Liver (tissue), 9 donors: ENCODE data around the gene PINK1. TPM values are rescaled to one million over a fixed set of nuclear protein-coding genes. Genes with fewer than 3 reads are reported as not detected.
"Not testable (repeated sequence)": the region's sequence is repeated elsewhere in the genome, so short reads cannot be mapped to it uniquely, and the experiment has no call there.

ENCODE experiments used
- DNase-seq: peaks from one replicate; pipeline ENCODE4 v3.0.0-alpha.2; 2017; ENCODE audit warnings: low spot score
- H3K27ac ChIP-seq, 2 donors: one replicate each; pipeline ENCODE4 v1.7.0; 2013; ENCODE audit warnings: inconsistent platforms in 2 of 2, low read length in 2 of 2, control low read depth in 1 of 2, low read depth in 1 of 2, mild to moderate bottlenecking in 1 of 2
- H3K27me3 ChIP-seq, 4 donors: one replicate each; pipeline versions ENCODE4 v1.6.1 to v1.7.0; 2013; ENCODE audit warnings: low read length in 3 of 4, inconsistent platforms in 1 of 4, mild to moderate bottlenecking in 1 of 4, moderate library complexity in 1 of 4; ENCODE audit not compliant: control insufficient read depth in 4 of 4, insufficient read depth in 4 of 4
- H3K36me3 ChIP-seq, 4 donors: one replicate each; pipeline versions ENCODE4 v1.6.1 to v1.7.0; 2013; ENCODE audit warnings: low read length in 3 of 4, mild to moderate bottlenecking in 3 of 4, low read depth in 1 of 4, moderate library complexity in 1 of 4; ENCODE audit not compliant: control insufficient read depth in 4 of 4, insufficient read depth in 3 of 4
- H3K4me1 ChIP-seq, 4 donors: one replicate each; pipeline versions ENCODE4 v1.6.1 to v1.7.0; 2013; ENCODE audit warnings: low read length in 3 of 4, mild to moderate bottlenecking in 3 of 4, moderate library complexity in 1 of 4; ENCODE audit not compliant: control insufficient read depth in 4 of 4, insufficient read depth in 4 of 4
- H3K4me3 ChIP-seq, 3 donors: one replicate each; pipeline versions ENCODE4 v1.6.1 to v1.7.0; 2013; ENCODE audit warnings: low read length in 3 of 3, control low read depth in 1 of 3, low read depth in 1 of 3, mild to moderate bottlenecking in 1 of 3
- H3K9ac ChIP-seq, 2 donors: one replicate each; pipeline ENCODE4 v1.7.0; 2013; ENCODE audit warnings: low read length in 2 of 2, mild to moderate bottlenecking in 2 of 2, moderate library complexity in 2 of 2, control low read depth in 1 of 2, low read depth in 1 of 2
- H3K9me3 ChIP-seq, 4 donors: one replicate each; pipeline versions ENCODE4 v1.6.1 to v1.7.0; 2013; ENCODE audit warnings: low read length in 3 of 4; ENCODE audit not compliant: control insufficient read depth in 4 of 4
- CTCF ChIP-seq: fragments of 150-350 bp; IDR thresholded peaks from 2 replicates; pipeline ENCODE4 v1.5.1; 2017; ENCODE audit warnings: improper control_type of control experiment, low read depth, low read length; ENCODE audit not compliant: missing input control
- EGR1 ChIP-seq, 2 donors: IDR thresholded peaks; 2 replicates each; pipeline ENCODE4 v1.6.1; 2016 to 2018; ENCODE audit warnings: antibody characterized with exemption in 2 of 2, low read depth in 2 of 2
- FOXA1 ChIP-seq: IDR thresholded peaks from 2 replicates; pipeline ENCODE4 v1.6.1; 2016; ENCODE audit warnings: antibody characterized with exemption
- FOXA2 ChIP-seq: IDR thresholded peaks from 2 replicates; pipeline ENCODE4 v1.6.1; 2016; ENCODE audit warnings: antibody characterized with exemption
- GABPA ChIP-seq, 2 donors: IDR thresholded peaks in 1 of 2; conservative IDR thresholded peaks in 1 of 2; 2 replicates each; pipeline ENCODE4 v1.6.1; 2016; ENCODE audit warnings: antibody characterized with exemption in 2 of 2, mild to moderate bottlenecking in 1 of 2, moderate library complexity in 1 of 2
- HNF4A ChIP-seq, 2 donors: conservative IDR thresholded peaks; 2 replicates each; pipeline ENCODE4 v1.6.1; 2016; ENCODE audit warnings: antibody characterized with exemption in 2 of 2, mild to moderate bottlenecking in 2 of 2
- HNF4G ChIP-seq: IDR thresholded peaks from 2 replicates; pipeline ENCODE4 v1.6.1; 2016; ENCODE audit warnings: antibody characterized with exemption
- JUND ChIP-seq, 2 donors: IDR thresholded peaks; 2 replicates each; pipeline ENCODE4 v1.6.1; 2016; ENCODE audit warnings: antibody characterized with exemption in 2 of 2
- MAX ChIP-seq: IDR thresholded peaks from 2 replicates; pipeline ENCODE4 v1.6.1; 2016; ENCODE audit warnings: antibody characterized with exemption
- NR2F2 ChIP-seq: IDR thresholded peaks from 2 replicates; pipeline ENCODE4 v1.6.1; 2016; ENCODE audit warnings: antibody characterized with exemption
- RAD21 ChIP-seq, 2 donors: IDR thresholded peaks; 2 replicates each; pipeline ENCODE4 v1.6.1; 2016; ENCODE audit warnings: antibody characterized with exemption in 2 of 2, mild to moderate bottlenecking in 2 of 2
- SP1 ChIP-seq: IDR thresholded peaks from 2 replicates; pipeline ENCODE4 v1.6.1; 2018; ENCODE audit warnings: antibody characterized with exemption, mild to moderate bottlenecking
- ZBTB33 ChIP-seq: IDR thresholded peaks from 2 replicates; pipeline ENCODE4 v1.6.1; 2016; ENCODE audit warnings: antibody characterized with exemption
- WGBS: extraction: QIAGEN DNeasy Blood & Tissue Kit; methylation state at CpG from one replicate; pipeline ENCODE4 v1.1.7; 2013; 5-methylcytosine and 5-hydroxymethylcytosine counted together
- polyA plus RNA-seq, 2 donors: library from polyadenylated mRNA; stranded (reverse) in 1 of 2; unstranded in 1 of 2; fragments of 200-250 nt in 1 of 2; fragments of >200 nt in 1 of 2; fragmentation: Nextera tagmentation in 1 of 2; extraction: Ambion mirVana in 1 of 2; gene quantifications; one replicate each; pipeline versions ENCODE4 v1.2.1 to v1.2.3, GENCODE V29; 2013 to 2015
- total RNA-seq, 2 donors: library from RNA; depleted of rRNA; stranded (reverse); fragments of >200 nt; gene quantifications; one replicate each; pipeline ENCODE4 v1.2.3, GENCODE V29; 2014
- TF ChIP-seq, protein P1 (sequence below): IDR thresholded peaks from 2 replicates; pipeline ENCODE4 v1.6.1; 2016; ENCODE audit warnings: antibody characterized with exemption, mild to moderate bottlenecking
- donor health status: healthy.
- donor health status: healthy.
- donor health status: healthy.
- donor health status: healthy.
- donor health status: healthy.

The PINK1 gene
- total and polyA plus RNA-seq, 4 donors: 52.7 to 118 (median 62.2) TPM

GRCh38 chr1:20670936-20671335 is 37.7 kb downstream of the PINK1 start (continued):
- TF ChIP-seq CTCF: no peak
- no peak for TF ChIP-seq GABPA (IDR thresholded peaks at IDR 0.05 in 1 of 2, conservative IDR thresholded peaks at IDR 0.05 in 1 of 2)
- no peak for TF ChIP-seq EGR1 (IDR thresholded peaks at IDR 0.05; ENCODE audit: low read depth in 2 of 2)
- TF ChIP-seq, protein P1, sequence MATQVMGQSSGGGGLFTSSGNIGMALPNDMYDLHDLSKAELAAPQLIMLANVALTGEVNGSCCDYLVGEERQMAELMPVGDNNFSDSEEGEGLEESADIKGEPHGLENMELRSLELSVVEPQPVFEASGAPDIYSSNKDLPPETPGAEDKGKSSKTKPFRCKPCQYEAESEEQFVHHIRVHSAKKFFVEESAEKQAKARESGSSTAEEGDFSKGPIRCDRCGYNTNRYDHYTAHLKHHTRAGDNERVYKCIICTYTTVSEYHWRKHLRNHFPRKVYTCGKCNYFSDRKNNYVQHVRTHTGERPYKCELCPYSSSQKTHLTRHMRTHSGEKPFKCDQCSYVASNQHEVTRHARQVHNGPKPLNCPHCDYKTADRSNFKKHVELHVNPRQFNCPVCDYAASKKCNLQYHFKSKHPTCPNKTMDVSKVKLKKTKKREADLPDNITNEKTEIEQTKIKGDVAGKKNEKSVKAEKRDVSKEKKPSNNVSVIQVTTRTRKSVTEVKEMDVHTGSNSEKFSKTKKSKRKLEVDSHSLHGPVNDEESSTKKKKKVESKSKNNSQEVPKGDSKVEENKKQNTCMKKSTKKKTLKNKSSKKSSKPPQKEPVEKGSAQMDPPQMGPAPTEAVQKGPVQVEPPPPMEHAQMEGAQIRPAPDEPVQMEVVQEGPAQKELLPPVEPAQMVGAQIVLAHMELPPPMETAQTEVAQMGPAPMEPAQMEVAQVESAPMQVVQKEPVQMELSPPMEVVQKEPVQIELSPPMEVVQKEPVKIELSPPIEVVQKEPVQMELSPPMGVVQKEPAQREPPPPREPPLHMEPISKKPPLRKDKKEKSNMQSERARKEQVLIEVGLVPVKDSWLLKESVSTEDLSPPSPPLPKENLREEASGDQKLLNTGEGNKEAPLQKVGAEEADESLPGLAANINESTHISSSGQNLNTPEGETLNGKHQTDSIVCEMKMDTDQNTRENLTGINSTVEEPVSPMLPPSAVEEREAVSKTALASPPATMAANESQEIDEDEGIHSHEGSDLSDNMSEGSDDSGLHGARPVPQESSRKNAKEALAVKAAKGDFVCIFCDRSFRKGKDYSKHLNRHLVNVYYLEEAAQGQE: no peak
- no peak for TF ChIP-seq RAD21 (IDR thresholded peaks at IDR 0.05)
- TF ChIP-seq FOXA1: no peak
- TF ChIP-seq SP1: no peak

GRCh38 chr1:20672265-20672632 is 39.0 kb downstream of the PINK1 start:
- no peak for DNase-seq
- H3K36me3 ChIP-seq: no peaks in the 10 kb centered on the region
- H3K4me3 ChIP-seq: no peak overlapping the region
- no peak overlapping the region for H3K27ac ChIP-seq
- H3K9ac ChIP-seq: no peak overlapping the region
- no peaks in the 10 kb centered on the region for H3K9me3 ChIP-seq
- no peaks in the 10 kb centered on the region for H3K27me3 ChIP-seq
- WGBS: 83% methylated on average over 4 of the region's 4 CpGs
- TF ChIP-seq HNF4G (no peak), NR2F2 (no peak), MAX (no peak), FOXA2 (no peak), HNF4A (conservative IDR thresholded peaks at IDR 0.05) (no peak), EGR1 (IDR thresholded peaks at IDR 0.05; ENCODE audit: low read depth in 2 of 2) (no peak), JUND (IDR thresholded peaks at IDR 0.05) (no peak), ZBTB33 (no peak)
- H3K4me1 ChIP-seq: no peaks in the 10 kb centered on the region

GRCh38 chr1:20673626-20674025 is 40.4 kb downstream of the PINK1 start:
- not testable (repeated sequence) for H3K27me3 ChIP-seq, H3K4me1 ChIP-seq, H3K9me3 ChIP-seq, H3K27ac ChIP-seq, H3K4me3 ChIP-seq, DNase-seq, H3K36me3 ChIP-seq, H3K9ac ChIP-seq
- WGBS: 91% methylated on average over 11 of the region's 11 CpGs
